ENCODE measurements around the gene SPSB4.

- TF ChIP-seq CTCF (IDR thresholded peaks at IDR 0.05), result no peak
- TF ChIP-seq POLR2A (IDR thresholded peaks at IDR 0.05), result no peak
Observed at GRCh38 chr3:141127344-141128125, 76.4 kb downstream of the SPSB4 start.

All from body of pancreas (tissue), 4 donors.